HCT116 (cell line): ENCODE measurements around the gene LIN9. TPM values are rescaled to one million over a fixed set of nuclear protein-coding genes. Genes with fewer than 3 reads are reported as not detected.

ENCODE experiments used
- ATAC-seq: fragments of 200-7000 bp; cut with Tn5 transposase; 2 replicates; pipeline ENCODE4 v1.9.1; 2020; ENCODE audit warnings: mild to moderate bottlenecking, moderate library complexity
- BruUV-seq: library from RNA; stranded (reverse); fragments of 400-500 nt; replicated peaks from 2 replicates; lab custom pipeline; 2021; lab: Mats Ljungman, UMichigan
- CTCF ChIA-PET: fragments of 300-600 bp; sonication (Branson Sonifier 250); formaldehyde crosslinking; loops from one replicate; lab custom pipeline; 2021; ENCODE audit warnings: antibody characterized with exemption; lab: Charles Lee
- POLR2A ChIA-PET: fragments of 300-600, 350-600 bp; sonication (Branson Sonifier 250); formaldehyde crosslinking; loops from one replicate; lab custom pipeline; 2021; ENCODE audit warnings: antibody characterized with exemption; lab: Charles Lee
- RAD21 ChIA-PET, 2 experiments: fragments of 300-600 bp; sonication (Branson Sonifier 250); formaldehyde crosslinking; loops; one replicate each; lab custom pipeline; 2023; ENCODE audit warnings: low total read pairs in 2 of 2; ENCODE audit not compliant: uncharacterized antibody in 2 of 2, unreplicated experiment in 2 of 2, low non-redundant PET in 1 of 2; lab: Charles Lee
- DNase-seq: peaks from one replicate; pipeline ENCODE4 v3.0.0-alpha.2; 2010; ENCODE audit warnings: low read depth, low spot score
- H2AFZ ChIP-seq: fragments of 200-600 bp; shearing (Covaris generic), sonication (generic); 2 replicates; pipeline ENCODE4 v1.6.1; 2017; ENCODE audit warnings: low read depth, mixed run types, mixed read lengths, antibody characterized with exemption, low read length; ENCODE audit not compliant: poor library complexity, severe bottlenecking
- H3K27ac ChIP-seq: 2 replicates; pipeline ENCODE4 v1.5.1; 2012; ENCODE audit warnings: low read depth, low read length
- H3K27me3 ChIP-seq: fragments of 200-600 bp; sonication (generic); 2 replicates; pipeline ENCODE4 v1.6.1; 2016; ENCODE audit warnings: mixed run types, low read length, mixed read lengths; ENCODE audit not compliant: insufficient read depth
- H3K36me3 ChIP-seq, 2 experiments: fragments of 200-500 bp in 1 of 2; fragments of 200-600 bp in 1 of 2; sonication (Bioruptor generic) in 1 of 2; sonication (generic) in 1 of 2; 2 replicates each; pipeline versions ENCODE4 v1.5.1 to v1.6.1; 2014 to 2016; ENCODE audit warnings: low read length in 2 of 2, inconsistent platforms in 1 of 2, mixed read lengths in 1 of 2, mixed run types in 1 of 2; ENCODE audit not compliant: insufficient read depth in 2 of 2, control insufficient read depth in 1 of 2
- H3K4me1 ChIP-seq, 2 experiments: fragments of 200-600 bp in 1 of 2; sonication (generic) in 1 of 2; 2 replicates each; pipeline versions ENCODE4 v1.5.1 to v1.6.1; 2012 to 2017; ENCODE audit warnings: low read length in 2 of 2, inconsistent platforms in 1 of 2, mild to moderate bottlenecking in 1 of 2, mixed read lengths in 1 of 2, mixed run types in 1 of 2, moderate library complexity in 1 of 2; ENCODE audit not compliant: insufficient read depth in 2 of 2, control insufficient read depth in 1 of 2
- H3K4me2 ChIP-seq: fragments of 200-600 bp; sonication (generic); 2 replicates; pipeline ENCODE4 v1.6.1; 2017; ENCODE audit warnings: mixed run types, low read length, mixed read lengths
- H3K4me3 ChIP-seq, 2 experiments: fragments of 200-600 bp in 1 of 2; sonication (generic) in 1 of 2; replicated peaks in 1 of 2; 2 replicates each; pipeline ENCODE4 v1.5.1; 2011 to 2016; ENCODE audit warnings: low read length in 2 of 2, control low read depth in 1 of 2, low read depth in 1 of 2, mild to moderate bottlenecking in 1 of 2, mixed read lengths in 1 of 2, mixed run types in 1 of 2
- H3K79me2 ChIP-seq: fragments of 200-600 bp; sonication (generic); 2 replicates; pipeline ENCODE4 v1.6.1; 2017; ENCODE audit warnings: mild to moderate bottlenecking, mixed run types, low read length, moderate library complexity, mixed read lengths; ENCODE audit not compliant: insufficient read depth
- H3K9ac ChIP-seq: fragments of 200-600 bp; sonication (generic); 2 replicates; pipeline ENCODE4 v1.6.1; 2016; ENCODE audit warnings: low read length, mixed read lengths
- H3K9me2 ChIP-seq: fragments of 200-600 bp; sonication (generic), shearing (Covaris generic); 2 replicates; pipeline ENCODE4 v1.6.1; 2017; ENCODE audit warnings: mixed run types, mild to moderate bottlenecking, moderate library complexity; ENCODE audit not compliant: insufficient read depth
- H3K9me3 ChIP-seq, 2 experiments: fragments of 200-500 bp in 1 of 2; fragments of 200-600 bp in 1 of 2; sonication (Bioruptor generic) in 1 of 2; sonication (generic) in 1 of 2; 2 replicates each; pipeline ENCODE4 v1.6.1; 2014 to 2017; ENCODE audit warnings: low read length in 2 of 2, mixed read lengths in 2 of 2, inconsistent platforms in 1 of 2, low read depth in 1 of 2, mild to moderate bottlenecking in 1 of 2, mixed run types in 1 of 2, moderate library complexity in 1 of 2; ENCODE audit not compliant: control insufficient read depth in 1 of 2, insufficient read depth in 1 of 2
- H4K20me1 ChIP-seq: fragments of 200-600 bp; sonication (generic), shearing (Covaris generic); 2 replicates; pipeline ENCODE4 v1.6.1; 2017; ENCODE audit warnings: mixed run types, mild to moderate bottlenecking, moderate library complexity; ENCODE audit not compliant: insufficient read depth
- CBX3 ChIP-seq: IDR thresholded peaks from 2 replicates; pipeline ENCODE4 v1.6.1; 2012; ENCODE audit warnings: low read depth
- CEBPB ChIP-seq: IDR thresholded peaks from 2 replicates; pipeline ENCODE4 v1.6.1; 2012; ENCODE audit warnings: low read depth
- ELF1 ChIP-seq: IDR thresholded peaks from 2 replicates; pipeline ENCODE4 v1.6.1; 2012; ENCODE audit warnings: low read depth, borderline replicate concordance
- EZH2 ChIP-seq: fragments of 200-600 bp; sonication (generic); IDR thresholded peaks from 2 replicates; pipeline ENCODE4 v1.6.1; 2017; ENCODE audit warnings: antibody characterized with exemption, mixed run types
- EZH2phosphoT487 ChIP-seq: fragments of 200-600 bp; IDR thresholded peaks from 2 replicates; pipeline ENCODE4 v1.6.1; 2018; ENCODE audit warnings: antibody characterized with exemption, borderline replicate concordance
- FOSL1 ChIP-seq: IDR thresholded peaks from 2 replicates; pipeline ENCODE4 v1.6.1; 2012; ENCODE audit warnings: low read depth
- JUND ChIP-seq: IDR thresholded peaks from 2 replicates; pipeline ENCODE4 v1.6.1; 2012
- POLR2A ChIP-seq: IDR thresholded peaks from 2 replicates; pipeline ENCODE4 v1.7.0; 2011; ENCODE audit warnings: borderline replicate concordance; ENCODE audit not compliant: insufficient read depth, insufficient read length; ENCODE audit errors: extremely low read depth
- POLR2AphosphoS5 ChIP-seq: IDR thresholded peaks from 2 replicates; pipeline ENCODE4 v1.6.1; 2011; ENCODE audit warnings: mild to moderate bottlenecking, low read depth, low read length, moderate library complexity
- RAD21 ChIP-seq: IDR thresholded peaks from 2 replicates; pipeline ENCODE4 v1.6.1; 2012; ENCODE audit warnings: low read depth, mild to moderate bottlenecking
- SIN3A ChIP-seq: IDR thresholded peaks from 2 replicates; pipeline ENCODE4 v1.6.1; 2012; ENCODE audit warnings: low read depth
- SP1 ChIP-seq: IDR thresholded peaks from 2 replicates; pipeline ENCODE4 v1.6.1; 2012; ENCODE audit warnings: low read depth
- SRF ChIP-seq: IDR thresholded peaks from 2 replicates; pipeline ENCODE4 v1.6.1; 2012; ENCODE audit warnings: low read depth
- TCF7L2 ChIP-seq: IDR thresholded peaks from 2 replicates; pipeline ENCODE4 v1.7.0; 2011; ENCODE audit warnings: borderline replicate concordance, inconsistent platforms; ENCODE audit not compliant: insufficient read depth, insufficient read length; ENCODE audit errors: extremely low read depth
- YY1 ChIP-seq: IDR thresholded peaks from 2 replicates; pipeline ENCODE4 v1.6.1; 2011; ENCODE audit warnings: low read length, low read depth, moderate library complexity, mild to moderate bottlenecking; ENCODE audit not compliant: insufficient replicate concordance; ENCODE audit errors: extremely low read depth
- ZFX ChIP-seq: fragments of 450-650 bp; IDR thresholded peaks from 2 replicates; pipeline ENCODE4 v1.6.1; 2017
- ZNF274 ChIP-seq: fragments of 200-500 bp; sonication (Bioruptor generic); IDR thresholded peaks from 2 replicates; pipeline ENCODE4 v1.6.1; 2014; ENCODE audit warnings: mild to moderate bottlenecking, low read depth, low read length, inconsistent platforms
- intact Hi-C: fragments of 100-400 bp; cut with micrococcal nuclease; formaldehyde crosslinking; loops from 2 replicates; pipeline ENCODE4 v1.10.0; 2022
- total RNA-seq: library from RNA; stranded (reverse); gene quantifications from one replicate; pipeline ENCODE4 v1.2.1, GENCODE V29; 2021; ENCODE audit not compliant: unreplicated experiment
- TF ChIP-seq, protein P1 (sequence below), 3 experiments: fragments of 200-600 bp in 1 of 3; sonication (generic) in 1 of 3; IDR thresholded peaks in 2 of 3; conservative IDR thresholded peaks in 1 of 3; 2 replicates each; pipeline ENCODE4 v1.5.1; 2012 to 2017; ENCODE audit warnings: low read depth in 2 of 3, low read length in 2 of 3, antibody characterized with exemption in 1 of 3, borderline replicate concordance in 1 of 3, control low read depth in 1 of 3, mild to moderate bottlenecking in 1 of 3, mixed read lengths in 1 of 3, mixed run types in 1 of 3, moderate library complexity in 1 of 3; ENCODE audit not compliant: insufficient read depth in 1 of 3
- TF ChIP-seq, protein P2 (sequence below): IDR thresholded peaks from 2 replicates; pipeline ENCODE4 v1.6.1; 2012
- TF ChIP-seq, protein P3 (sequence below): IDR thresholded peaks from 2 replicates; pipeline ENCODE4 v1.6.1; 2012; ENCODE audit warnings: low read depth
- TF ChIP-seq, protein P4 (sequence below): IDR thresholded peaks from 2 replicates; pipeline ENCODE4 v1.6.1; 2012

Gene LIN9
- total RNA-seq, 1 experiment from 2014 or later: 9.3 TPM

DNA sequence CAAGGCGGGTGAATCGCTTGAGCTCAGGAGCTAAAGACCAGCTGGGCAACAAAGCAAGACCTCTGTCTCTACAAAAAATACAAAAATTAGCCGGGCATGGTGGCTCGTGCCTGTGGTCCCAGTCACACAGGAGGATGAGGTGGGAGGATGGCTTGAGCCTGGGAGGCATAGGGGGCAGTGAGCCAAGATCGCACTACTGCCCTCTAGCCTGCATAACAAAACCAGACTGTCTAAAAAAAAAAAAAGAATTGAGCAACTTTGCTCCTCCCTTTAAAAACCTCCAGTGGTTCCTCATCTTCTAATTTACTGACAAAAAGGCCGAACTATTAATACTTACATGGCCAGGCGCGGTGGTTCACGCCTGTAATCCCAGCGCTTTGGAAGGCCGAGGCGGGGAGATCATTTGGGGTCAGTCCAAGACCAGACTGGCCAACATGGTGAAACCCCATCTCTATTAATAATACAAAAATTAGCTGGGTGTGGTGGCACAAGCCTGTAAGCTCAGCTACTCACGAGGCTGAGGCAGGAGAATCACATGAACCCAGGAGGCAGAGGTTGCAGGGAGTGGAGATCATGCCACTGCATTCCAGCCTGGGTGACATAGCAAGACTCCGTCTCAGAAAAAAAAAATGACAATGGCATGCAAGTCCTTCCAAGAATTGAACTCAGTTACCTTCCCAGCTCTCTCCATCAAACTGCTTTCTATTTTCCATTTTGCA lies 126.8 kb downstream of the LIN9 start:
- peak; percentile 43 for ATAC-seq
- H3K4me3 ChIP-seq: no peak overlapping the region
- no TSS peak for BruUV-seq
- H3K79me2 ChIP-seq: peaks cover 88% of the 10 kb centered on the region
- peaks cover 16 to 38% of the 10 kb centered on the region in 2 experiments for H3K4me1 ChIP-seq
- ChIA-PET CTCF (interaction anchor here (0.6 to 3.6 kb wide), 7 partner anchors 15 to 117 kb away, joined by 3 to 20 read pairs (median 5); no protein-coding TSS in a partner anchor), RAD21 (no interaction called here), POLR2A (interaction anchor here (1.8 kb wide), 1 partner anchor 18 kb away, joined by 4 read pairs; no protein-coding TSS in a partner anchor)
- H3K4me2 ChIP-seq: peak overlapping the region; percentile 44
- 0 out of 2 replicates have a peak overlapping the region, but pooled peaks have one; percentile 11 for H3K27ac ChIP-seq
- no peaks in the 10 kb centered on the region for H3K9me2 ChIP-seq
- peaks cover 3% of the 10 kb centered on the region; the same call in 1 of the 2 replicates for H4K20me1 ChIP-seq
- H3K27me3 ChIP-seq: no peaks in the 10 kb centered on the region
- H3K9me3 ChIP-seq: no peaks in the 10 kb centered on the region
- no peak overlapping the region for H2AFZ ChIP-seq
- intact Hi-C loops: loop anchor here (5.0 kb wide), 1 partner anchor 55 kb away; no protein-coding TSS in a partner anchor
- H3K36me3 ChIP-seq: peaks cover 0 to 5% of the 10 kb centered on the region in 2 experiments; a peak in 1 of 4 replicates
- DNase-seq: peak; percentile 39
- H3K9ac ChIP-seq: no peak overlapping the region
- TF ChIP-seq CBX3 (0 out of 2 replicates have a peak, but pooled peaks have one; percentile 14), ELF1 (no peak), FOSL1 (no peak), POLR2AphosphoS5 (peak; percentile 47; the same call in 1 of the 2 replicates), POLR2A (no peak), CEBPB (peak; percentile 73), EZH2phosphoT487 (no peak), SRF (no peak), SP1 (no peak), EZH2 (no peak), YY1 (no peak), ZNF274 (no peak), ZFX (no peak), TCF7L2 (no peak), JUND (no peak), SIN3A (no peak), RAD21 (no peak)
- TF ChIP-seq, protein P1, sequence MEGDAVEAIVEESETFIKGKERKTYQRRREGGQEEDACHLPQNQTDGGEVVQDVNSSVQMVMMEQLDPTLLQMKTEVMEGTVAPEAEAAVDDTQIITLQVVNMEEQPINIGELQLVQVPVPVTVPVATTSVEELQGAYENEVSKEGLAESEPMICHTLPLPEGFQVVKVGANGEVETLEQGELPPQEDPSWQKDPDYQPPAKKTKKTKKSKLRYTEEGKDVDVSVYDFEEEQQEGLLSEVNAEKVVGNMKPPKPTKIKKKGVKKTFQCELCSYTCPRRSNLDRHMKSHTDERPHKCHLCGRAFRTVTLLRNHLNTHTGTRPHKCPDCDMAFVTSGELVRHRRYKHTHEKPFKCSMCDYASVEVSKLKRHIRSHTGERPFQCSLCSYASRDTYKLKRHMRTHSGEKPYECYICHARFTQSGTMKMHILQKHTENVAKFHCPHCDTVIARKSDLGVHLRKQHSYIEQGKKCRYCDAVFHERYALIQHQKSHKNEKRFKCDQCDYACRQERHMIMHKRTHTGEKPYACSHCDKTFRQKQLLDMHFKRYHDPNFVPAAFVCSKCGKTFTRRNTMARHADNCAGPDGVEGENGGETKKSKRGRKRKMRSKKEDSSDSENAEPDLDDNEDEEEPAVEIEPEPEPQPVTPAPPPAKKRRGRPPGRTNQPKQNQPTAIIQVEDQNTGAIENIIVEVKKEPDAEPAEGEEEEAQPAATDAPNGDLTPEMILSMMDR (IDR thresholded peaks at IDR 0.05 in 2 of 3, conservative IDR thresholded peaks at IDR 0.05 in 1 of 3; ENCODE audit: borderline replicate concordance in 1 of 3, insufficient read depth in 1 of 3, low read depth in 2 of 3, low read length in 2 of 3): peak; percentile 31 to 54 (median 49); a peak in 5 of 6 replicates
- TF ChIP-seq, protein P2, sequence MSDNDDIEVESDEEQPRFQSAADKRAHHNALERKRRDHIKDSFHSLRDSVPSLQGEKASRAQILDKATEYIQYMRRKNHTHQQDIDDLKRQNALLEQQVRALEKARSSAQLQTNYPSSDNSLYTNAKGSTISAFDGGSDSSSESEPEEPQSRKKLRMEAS: no peak
- TF ChIP-seq, protein P3, sequence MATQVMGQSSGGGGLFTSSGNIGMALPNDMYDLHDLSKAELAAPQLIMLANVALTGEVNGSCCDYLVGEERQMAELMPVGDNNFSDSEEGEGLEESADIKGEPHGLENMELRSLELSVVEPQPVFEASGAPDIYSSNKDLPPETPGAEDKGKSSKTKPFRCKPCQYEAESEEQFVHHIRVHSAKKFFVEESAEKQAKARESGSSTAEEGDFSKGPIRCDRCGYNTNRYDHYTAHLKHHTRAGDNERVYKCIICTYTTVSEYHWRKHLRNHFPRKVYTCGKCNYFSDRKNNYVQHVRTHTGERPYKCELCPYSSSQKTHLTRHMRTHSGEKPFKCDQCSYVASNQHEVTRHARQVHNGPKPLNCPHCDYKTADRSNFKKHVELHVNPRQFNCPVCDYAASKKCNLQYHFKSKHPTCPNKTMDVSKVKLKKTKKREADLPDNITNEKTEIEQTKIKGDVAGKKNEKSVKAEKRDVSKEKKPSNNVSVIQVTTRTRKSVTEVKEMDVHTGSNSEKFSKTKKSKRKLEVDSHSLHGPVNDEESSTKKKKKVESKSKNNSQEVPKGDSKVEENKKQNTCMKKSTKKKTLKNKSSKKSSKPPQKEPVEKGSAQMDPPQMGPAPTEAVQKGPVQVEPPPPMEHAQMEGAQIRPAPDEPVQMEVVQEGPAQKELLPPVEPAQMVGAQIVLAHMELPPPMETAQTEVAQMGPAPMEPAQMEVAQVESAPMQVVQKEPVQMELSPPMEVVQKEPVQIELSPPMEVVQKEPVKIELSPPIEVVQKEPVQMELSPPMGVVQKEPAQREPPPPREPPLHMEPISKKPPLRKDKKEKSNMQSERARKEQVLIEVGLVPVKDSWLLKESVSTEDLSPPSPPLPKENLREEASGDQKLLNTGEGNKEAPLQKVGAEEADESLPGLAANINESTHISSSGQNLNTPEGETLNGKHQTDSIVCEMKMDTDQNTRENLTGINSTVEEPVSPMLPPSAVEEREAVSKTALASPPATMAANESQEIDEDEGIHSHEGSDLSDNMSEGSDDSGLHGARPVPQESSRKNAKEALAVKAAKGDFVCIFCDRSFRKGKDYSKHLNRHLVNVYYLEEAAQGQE: no peak
- TF ChIP-seq, protein P4, sequence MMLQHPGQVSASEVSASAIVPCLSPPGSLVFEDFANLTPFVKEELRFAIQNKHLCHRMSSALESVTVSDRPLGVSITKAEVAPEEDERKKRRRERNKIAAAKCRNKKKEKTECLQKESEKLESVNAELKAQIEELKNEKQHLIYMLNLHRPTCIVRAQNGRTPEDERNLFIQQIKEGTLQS: no peak
